Endothelial cell of umbilical vein (primary cell): Measurements from ENCODE around the gene PDSS1. TPM values are rescaled to one million over a fixed set of nuclear protein-coding genes. Genes with fewer than 3 reads are reported as not detected.

Experiments used
- BruUV-seq: library from RNA; stranded (reverse); fragments of 400-500 nt; replicated peaks from 2 replicates; lab custom pipeline; 2021; lab: Mats Ljungman, UMichigan
- CTCF ChIA-PET: fragments of 300-600, 350-600 bp; sonication (Branson Sonifier 250); formaldehyde crosslinking; loops from one replicate; lab custom pipeline; 2021; ENCODE audit warnings: antibody characterized with exemption, inconsistent platforms; lab: Charles Lee
- POLR2A ChIA-PET: fragments of 300-600, 350-600 bp; sonication (Branson Sonifier 250); formaldehyde crosslinking; loops from one replicate; lab custom pipeline; 2021; ENCODE audit warnings: antibody characterized with exemption, inconsistent platforms; lab: Charles Lee
- DNase-seq: peaks from one replicate; pipeline ENCODE4 v3.0.0-alpha.2; 2011; ENCODE audit warnings: low read depth, low spot score
- FAIRE-seq: peaks from 2 replicates; lab custom pipeline; 2011; peaks lifted over from hg19 to GRCh38; lab: Jason Lieb, UNC
- H2AFZ ChIP-seq: 2 replicates; pipeline ENCODE4 v1.6.0; 2012; ENCODE audit warnings: low read depth, low read length, control low read depth, inconsistent platforms
- H3K27ac ChIP-seq: 2 replicates; pipeline ENCODE4 v1.5.1; 2011; ENCODE audit warnings: low read depth, mild to moderate bottlenecking, control low read depth, low read length, moderate library complexity; ENCODE audit not compliant: insufficient read depth
- H3K27me3 ChIP-seq, 2 experiments: 2 replicates each; pipeline versions ENCODE4 v1.6.0 to v1.6.1; 2011; ENCODE audit warnings: low read length in 2 of 2, mixed read lengths in 1 of 2; ENCODE audit not compliant: control insufficient read depth in 2 of 2, insufficient read depth in 2 of 2
- H3K36me3 ChIP-seq, 2 experiments: 2 replicates in 1 of 2; 3 replicates in 1 of 2; pipeline ENCODE4 v1.5.1; 2011; ENCODE audit warnings: low read length in 2 of 2, mild to moderate bottlenecking in 1 of 2, moderate library complexity in 1 of 2; ENCODE audit not compliant: control insufficient read depth in 2 of 2, insufficient read depth in 2 of 2; ENCODE audit errors: extremely low read depth in 1 of 2
- H3K4me1 ChIP-seq: 3 replicates; pipeline ENCODE4 v1.5.1; 2011; ENCODE audit warnings: mild to moderate bottlenecking, low read length; ENCODE audit not compliant: control insufficient read depth, insufficient read depth; ENCODE audit errors: extremely low read depth
- H3K4me2 ChIP-seq: 2 replicates; pipeline ENCODE4 v1.6.1; 2011; ENCODE audit warnings: low read length, control low read depth, mixed read lengths; ENCODE audit not compliant: insufficient read depth
- H3K4me3 ChIP-seq, 3 experiments: fragments of 200-600 bp in 1 of 3; sonication (generic), shearing (Covaris generic) in 1 of 3; replicated peaks in 1 of 3; 2 replicates each; pipeline ENCODE4 v1.5.1; 2011 to 2016; ENCODE audit warnings: control low read depth in 3 of 3, low read length in 3 of 3, mild to moderate bottlenecking in 2 of 3, inconsistent platforms in 1 of 3, low read depth in 1 of 3, moderate library complexity in 1 of 3; ENCODE audit not compliant: insufficient read depth in 1 of 3
- H3K79me2 ChIP-seq: 2 replicates; pipeline ENCODE4 v1.6.0; 2012; ENCODE audit warnings: low read length, inconsistent platforms; ENCODE audit not compliant: control insufficient read depth, insufficient read depth
- H3K9ac ChIP-seq: replicated peaks from 2 replicates; pipeline ENCODE3; 2011; ENCODE audit warnings: low read length, control low read depth; ENCODE audit not compliant: insufficient read depth; ENCODE audit errors: extremely low read depth
- H3K9me1 ChIP-seq: replicated peaks from 3 replicates; pipeline ENCODE4 v1.6.0; 2011; ENCODE audit warnings: mild to moderate bottlenecking, low read length; ENCODE audit not compliant: control insufficient read depth, insufficient read depth; ENCODE audit errors: extremely low read depth
- H3K9me3 ChIP-seq: replicated peaks from 2 replicates; pipeline ENCODE4 v1.5.1; 2012; ENCODE audit warnings: low read length, inconsistent platforms; ENCODE audit not compliant: control insufficient read depth, insufficient read depth
- H4K20me1 ChIP-seq: replicated peaks from 2 replicates; pipeline ENCODE3; 2011; ENCODE audit warnings: mild to moderate bottlenecking, low read length; ENCODE audit not compliant: control insufficient read depth, insufficient read depth; ENCODE audit errors: extremely low read depth
- EZH2 ChIP-seq: IDR thresholded peaks from 2 replicates; pipeline ENCODE4 v1.6.1; 2012; ENCODE audit warnings: borderline replicate concordance, low read depth, mild to moderate bottlenecking, moderate library complexity, low read length, inconsistent platforms; ENCODE audit not compliant: severe bottlenecking
- FOS ChIP-seq: IDR thresholded peaks from 2 replicates; pipeline ENCODE4 v1.6.1; 2011; ENCODE audit warnings: mild to moderate bottlenecking, low read length, moderate library complexity, borderline replicate concordance; ENCODE audit not compliant: insufficient read depth
- GATA2 ChIP-seq: IDR thresholded peaks from 2 replicates; pipeline ENCODE4 v1.7.0; 2011; ENCODE audit warnings: low read depth, mild to moderate bottlenecking, moderate library complexity, mixed read lengths, low read length; ENCODE audit not compliant: insufficient read length, insufficient read depth
- JUN ChIP-seq: IDR thresholded peaks from 2 replicates; pipeline ENCODE4 v1.6.1; 2011; ENCODE audit warnings: borderline replicate concordance, low read depth; ENCODE audit not compliant: insufficient read length, insufficient read depth
- MYC ChIP-seq: IDR thresholded peaks from one replicate; pipeline ENCODE4 v1.6.1; 2011; ENCODE audit warnings: mild to moderate bottlenecking, low read depth, low read length
- POLR2A ChIP-seq: IDR thresholded peaks from 2 replicates; pipeline ENCODE4 v1.6.1; 2012; ENCODE audit warnings: low read depth, mild to moderate bottlenecking, control low read depth, low read length
- POLR2AphosphoS5 ChIP-seq: IDR thresholded peaks from 2 replicates; pipeline ENCODE4 v1.6.1; 2012; ENCODE audit warnings: low read depth, mild to moderate bottlenecking, control low read depth, low read length, moderate library complexity; ENCODE audit not compliant: insufficient read depth
- dilution Hi-C: fragments of 300-500 bp; cut with MboI; formaldehyde crosslinking; loops from one replicate; pipeline ENCODE4 v1.15.0; 2019; ENCODE audit warnings: low sequenced_read_pairs; ENCODE audit not compliant: extremely low pct_ligation_motif_present
- intact Hi-C: fragments of 100-400 bp; cut with micrococcal nuclease; formaldehyde crosslinking; loops from one replicate; pipeline ENCODE4 v1.10.0; 2022
- polyA plus RNA-seq, 4 experiments: library from polyadenylated mRNA; depleted of rRNA in 3 of 4; stranded (reverse) in 3 of 4; unstranded in 1 of 4; fragments of >200 nt; gene quantifications; 2 replicates each; pipeline versions ENCODE4 v1.2.1 to v1.2.3, GENCODE V29; 2011 to 2012; ENCODE audit warnings: missing spikeins in 1 of 4
- total RNA-seq: library from RNA; stranded (reverse); gene quantifications from 2 replicates; pipeline ENCODE4 v1.2.3, GENCODE V29; 2021
- TF ChIP-seq, protein P1 (sequence below): IDR thresholded peaks from 2 replicates; pipeline ENCODE4 v1.6.1; 2011; ENCODE audit not compliant: insufficient read depth, insufficient read length
- TF ChIP-seq, protein P2 (sequence below), 2 donors: IDR thresholded peaks; 1 replicate in 1 of 2; 2 replicates in 1 of 2; pipeline ENCODE4 v1.5.1; 2011; ENCODE audit warnings: low read length in 2 of 2, mild to moderate bottlenecking in 2 of 2, moderate library complexity in 2 of 2, control low read depth in 1 of 2, inconsistent platforms in 1 of 2, low read depth in 1 of 2; ENCODE audit not compliant: insufficient read depth in 1 of 2; ENCODE audit errors: extremely low read depth in 1 of 2

The PDSS1 gene
- total and polyA plus RNA-seq, 2 donors (not counting 3 experiments of a cell fraction or from before 2014, with no cell fraction given): 9.1 to 11.3 TPM

DNA sequence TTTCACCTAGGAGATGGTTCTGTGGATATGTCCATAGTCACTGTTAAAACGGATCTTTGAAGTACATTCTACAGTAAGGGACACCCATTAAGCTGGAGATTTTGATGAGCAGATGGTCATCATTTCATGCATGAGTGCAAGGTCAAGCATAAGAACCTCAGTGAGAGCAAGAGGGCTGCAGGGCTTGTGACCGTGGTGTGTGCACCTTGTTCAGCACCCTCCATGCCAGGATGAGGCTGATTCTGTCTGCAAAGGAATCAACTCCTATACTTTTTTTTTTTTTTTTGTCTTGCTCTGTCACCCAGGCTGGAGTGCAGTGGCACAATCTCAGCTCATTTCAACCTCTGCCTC lies 17.6 kb downstream of the PDSS1 start:
- intact Hi-C loops (no loop called here), dilution Hi-C loops (no loop called here)
- ChIA-PET POLR2A (no interaction called here), CTCF (interaction anchor here (1.6 kb wide), 1 partner anchor 11 kb away, joined by 8 read pairs; no protein-coding TSS in a partner anchor)
- no peaks in the 10 kb centered on the region for H3K4me1 ChIP-seq
- DNase-seq (no peak), FAIRE-seq (no peak)
- no peaks in the 10 kb centered on the region for H3K9me3 ChIP-seq
- peaks cover 2% of the 10 kb centered on the region for H3K79me2 ChIP-seq
- H3K27me3 ChIP-seq: no peaks in the 10 kb centered on the region
- no peak overlapping the region for H3K9ac ChIP-seq
- no peak overlapping the region for H3K4me2 ChIP-seq
- TF ChIP-seq EZH2 (no peak), GATA2 (no peak), MYC (no peak)
- no peaks in the 10 kb centered on the region for H3K36me3 ChIP-seq
- H3K27ac ChIP-seq: no peak overlapping the region
- no peak overlapping the region for H3K4me3 ChIP-seq
- H3K9me1 ChIP-seq: peaks cover 2% of the 10 kb centered on the region
- no TSS peak for BruUV-seq
- no peak overlapping the region for H2AFZ ChIP-seq
- H4K20me1 ChIP-seq: no peaks in the 10 kb centered on the region

DNA sequence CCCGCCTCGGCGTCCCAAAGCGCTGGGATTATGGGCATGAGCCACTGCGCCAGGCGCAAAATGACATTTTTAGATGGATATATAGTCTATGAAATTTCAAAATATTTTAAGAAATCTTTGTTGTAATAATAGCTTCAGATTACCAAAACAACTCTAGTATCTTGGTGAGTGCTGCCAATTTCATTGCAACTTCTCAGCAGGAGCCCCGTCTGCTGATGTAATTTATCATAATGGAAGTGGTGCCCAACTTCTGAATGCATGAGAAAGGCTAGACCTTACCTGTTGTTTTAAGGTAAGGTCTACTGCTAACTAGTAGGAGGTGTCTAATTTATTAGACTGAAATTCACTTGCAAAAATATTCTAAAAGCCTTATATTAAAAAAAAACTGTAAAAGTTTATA lies 20.0 kb downstream of the PDSS1 start:
- no peaks in the 10 kb centered on the region for H3K9me3 ChIP-seq
- H3K36me3 ChIP-seq: peaks cover 0 to 2% of the 10 kb centered on the region in 2 experiments
- no peaks in the 10 kb centered on the region for H3K4me1 ChIP-seq
- H3K79me2 ChIP-seq: peaks cover 2% of the 10 kb centered on the region
- intact Hi-C loops: no loop called here
- no peak overlapping the region for H3K4me2 ChIP-seq
- peaks cover 2% of the 10 kb centered on the region for H3K9me1 ChIP-seq
- DNase-seq (no peak), FAIRE-seq (no peak)
- no peak overlapping the region for H3K4me3 ChIP-seq
- POLR2A ChIA-PET: no interaction called here
- no peak overlapping the region for H3K27ac ChIP-seq
- H2AFZ ChIP-seq: no peak overlapping the region
- no peak overlapping the region for H3K9ac ChIP-seq
- BruUV-seq: no TSS peak
- no peaks in the 10 kb centered on the region for H3K27me3 ChIP-seq
- no peak for TF ChIP-seq POLR2AphosphoS5
- TF ChIP-seq, protein P1, sequence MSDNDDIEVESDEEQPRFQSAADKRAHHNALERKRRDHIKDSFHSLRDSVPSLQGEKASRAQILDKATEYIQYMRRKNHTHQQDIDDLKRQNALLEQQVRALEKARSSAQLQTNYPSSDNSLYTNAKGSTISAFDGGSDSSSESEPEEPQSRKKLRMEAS: no peak
- TF ChIP-seq JUN: no peak
- no peak for TF ChIP-seq POLR2A
- no peak for TF ChIP-seq EZH2
- no peak for TF ChIP-seq GATA2
- TF ChIP-seq, protein P2, sequence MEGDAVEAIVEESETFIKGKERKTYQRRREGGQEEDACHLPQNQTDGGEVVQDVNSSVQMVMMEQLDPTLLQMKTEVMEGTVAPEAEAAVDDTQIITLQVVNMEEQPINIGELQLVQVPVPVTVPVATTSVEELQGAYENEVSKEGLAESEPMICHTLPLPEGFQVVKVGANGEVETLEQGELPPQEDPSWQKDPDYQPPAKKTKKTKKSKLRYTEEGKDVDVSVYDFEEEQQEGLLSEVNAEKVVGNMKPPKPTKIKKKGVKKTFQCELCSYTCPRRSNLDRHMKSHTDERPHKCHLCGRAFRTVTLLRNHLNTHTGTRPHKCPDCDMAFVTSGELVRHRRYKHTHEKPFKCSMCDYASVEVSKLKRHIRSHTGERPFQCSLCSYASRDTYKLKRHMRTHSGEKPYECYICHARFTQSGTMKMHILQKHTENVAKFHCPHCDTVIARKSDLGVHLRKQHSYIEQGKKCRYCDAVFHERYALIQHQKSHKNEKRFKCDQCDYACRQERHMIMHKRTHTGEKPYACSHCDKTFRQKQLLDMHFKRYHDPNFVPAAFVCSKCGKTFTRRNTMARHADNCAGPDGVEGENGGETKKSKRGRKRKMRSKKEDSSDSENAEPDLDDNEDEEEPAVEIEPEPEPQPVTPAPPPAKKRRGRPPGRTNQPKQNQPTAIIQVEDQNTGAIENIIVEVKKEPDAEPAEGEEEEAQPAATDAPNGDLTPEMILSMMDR (IDR thresholded peaks at IDR 0.05; ENCODE audit: extremely low read depth in 1 of 2, insufficient read depth in 1 of 2, low read depth in 1 of 2, low read length in 2 of 2): no peak
- no peak for TF ChIP-seq MYC
- no peak for TF ChIP-seq FOS
- no peaks in the 10 kb centered on the region for H4K20me1 ChIP-seq
- CTCF ChIA-PET: interaction anchor here (1.3 kb wide), 1 partner anchor 9 kb away, joined by 8 read pairs; no protein-coding TSS in a partner anchor
- dilution Hi-C loops: no loop called here
